AG04450 (cell line): ENCODE data around the gene EPO. TPM values are rescaled to one million over a fixed set of nuclear protein-coding genes. Genes with fewer than 3 reads are reported as not detected.

ENCODE experiments used
- CTCF ChIA-PET: fragments of 300-600, 350-600 bp; formaldehyde crosslinking; extraction: SDS; loops from one replicate; lab custom pipeline; 2022; ENCODE audit warnings: antibody characterized with exemption, inconsistent platforms; lab: Charles Lee
- POLR2A ChIA-PET: fragments of 350-600 bp; formaldehyde crosslinking; extraction: SDS; loops from one replicate; lab custom pipeline; 2021; ENCODE audit warnings: antibody characterized with exemption, inconsistent platforms; lab: Yijun Ruan, JAX
- DNase-seq: peaks from one replicate; pipeline ENCODE4 v3.0.0-alpha.2; 2011; ENCODE audit warnings: low read depth, low spot score
- H3K27ac ChIP-seq: one replicate; pipeline ENCODE4 v1.5.1; 2012; ENCODE audit warnings: low read depth, low read length, control low read depth
- H3K27me3 ChIP-seq: one replicate; pipeline ENCODE4 v1.6.0; 2012; ENCODE audit warnings: low read length; ENCODE audit not compliant: control insufficient read depth, insufficient read depth
- H3K4me3 ChIP-seq: 2 replicates; pipeline ENCODE4 v1.5.1; 2011; ENCODE audit warnings: mild to moderate bottlenecking, low read depth, low read length, control low read depth
- H3K9me3 ChIP-seq: 2 replicates; pipeline ENCODE4 v1.5.1; 2012; ENCODE audit warnings: low read length; ENCODE audit not compliant: control insufficient read depth, insufficient read depth
- CTCF ChIP-seq: IDR thresholded peaks from 2 replicates; pipeline ENCODE4 v1.5.1; 2011; ENCODE audit warnings: low read depth, low read length, control low read depth, inconsistent platforms
- polyA plus RNA-seq: library from polyadenylated mRNA; depleted of rRNA; stranded (reverse); fragments of >200 nt; gene quantifications from 2 replicates; pipeline ENCODE4 v1.2.3, GENCODE V29; 2011

EPO gene
- polyA plus RNA-seq, 1 experiment: not detected

DNA sequence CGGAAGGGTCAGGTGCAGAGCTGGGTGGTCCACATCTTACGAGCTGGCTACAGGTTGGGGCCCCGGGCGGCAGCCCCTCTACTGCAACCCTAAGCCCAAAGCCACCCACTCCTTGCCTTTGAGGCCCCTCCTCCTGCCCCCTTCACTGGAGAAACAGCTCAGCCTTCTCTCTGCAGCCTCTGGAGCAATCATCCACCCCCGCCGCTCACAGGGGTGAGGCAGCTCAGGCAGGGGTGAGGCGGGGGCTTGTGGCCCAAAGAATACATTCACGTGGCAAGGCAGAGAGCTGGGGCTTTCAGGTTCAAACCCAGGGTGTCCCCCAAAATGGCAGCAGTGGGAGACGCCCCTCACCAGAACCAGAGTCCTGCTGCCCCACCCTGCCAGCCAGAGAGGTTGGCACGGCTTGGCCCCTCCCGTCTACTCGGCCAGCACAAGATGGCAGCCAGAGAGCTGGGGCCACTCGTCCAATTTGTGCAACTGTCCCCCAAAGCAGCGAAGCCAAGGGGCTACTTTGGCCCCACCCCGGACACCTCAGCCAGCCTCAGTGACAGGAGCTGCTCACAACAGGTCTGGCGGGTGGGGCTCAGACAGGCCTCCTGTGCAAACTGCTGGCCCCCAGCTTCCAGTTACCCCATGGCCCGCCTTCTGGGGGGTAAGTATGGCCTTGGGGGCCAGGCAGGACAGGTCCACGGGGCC is 39.5 kb upstream of the EPO start:
- no peak for DNase-seq
- ChIA-PET CTCF (interaction anchor here (1.1 to 4.0 kb wide), 2 partner anchors 11 to 171 kb away, joined by 4 to 32 read pairs; partner anchors contain the start of gene SLC12A9), POLR2A (interaction anchor here (0.7 to 1.4 kb wide), 5 partner anchors 25 to 405 kb away, joined by 3 to 16 read pairs (median 5); partner anchors contain the start of genes FBXO24, LRCH4 and MOSPD3)
- no peaks in the 10 kb centered on the region; the same call in 1 of the 2 replicates for H3K9me3 ChIP-seq
- no peak overlapping the region for H3K27ac ChIP-seq
- no peak for TF ChIP-seq CTCF
- no peaks in the 10 kb centered on the region for H3K27me3 ChIP-seq
- H3K4me3 ChIP-seq: no peak overlapping the region

GRCh38 chr7:100681491-100682227 is 38.6 kb upstream of the EPO start:
- H3K9me3 ChIP-seq: no peaks in the 10 kb centered on the region; the same call in 1 of the 2 replicates
- no peak overlapping the region for H3K27ac ChIP-seq
- ChIA-PET POLR2A (interaction anchor here (0.6 to 1.3 kb wide), 3 partner anchors 24 to 199 kb away, joined by 3 to 8 read pairs (median 3); partner anchors contain the start of genes FBXO24 and LRCH4), CTCF (interaction anchor here (4.0 kb wide), 1 partner anchor 10 kb away, joined by 32 read pairs; no protein-coding TSS in a partner anchor)
- DNase-seq: no peak
- no peak for TF ChIP-seq CTCF
- no peak overlapping the region for H3K4me3 ChIP-seq
- H3K27me3 ChIP-seq: no peaks in the 10 kb centered on the region

GRCh38 chr7:100682228-100682741 is 38.0 kb upstream of the EPO start:
- DNase-seq: no peak
- Histone ChIP-seq H3K9me3 (no peaks in the 10 kb centered on the region; the same call in 1 of the 2 replicates), H3K4me3 (no peak overlapping the region), H3K27me3 (no peaks in the 10 kb centered on the region), H3K27ac (no peak overlapping the region)
- CTCF ChIA-PET: interaction anchor here (4.0 kb wide), 1 partner anchor 10 kb away, joined by 32 read pairs; no protein-coding TSS in a partner anchor
- no peak for TF ChIP-seq CTCF
- POLR2A ChIA-PET: interaction anchor here (1.3 to 1.4 kb wide), 2 partner anchors 96 kb away, joined by 3 to 8 read pairs; partner anchors contain the start of genes FBXO24 and LRCH4

DNA sequence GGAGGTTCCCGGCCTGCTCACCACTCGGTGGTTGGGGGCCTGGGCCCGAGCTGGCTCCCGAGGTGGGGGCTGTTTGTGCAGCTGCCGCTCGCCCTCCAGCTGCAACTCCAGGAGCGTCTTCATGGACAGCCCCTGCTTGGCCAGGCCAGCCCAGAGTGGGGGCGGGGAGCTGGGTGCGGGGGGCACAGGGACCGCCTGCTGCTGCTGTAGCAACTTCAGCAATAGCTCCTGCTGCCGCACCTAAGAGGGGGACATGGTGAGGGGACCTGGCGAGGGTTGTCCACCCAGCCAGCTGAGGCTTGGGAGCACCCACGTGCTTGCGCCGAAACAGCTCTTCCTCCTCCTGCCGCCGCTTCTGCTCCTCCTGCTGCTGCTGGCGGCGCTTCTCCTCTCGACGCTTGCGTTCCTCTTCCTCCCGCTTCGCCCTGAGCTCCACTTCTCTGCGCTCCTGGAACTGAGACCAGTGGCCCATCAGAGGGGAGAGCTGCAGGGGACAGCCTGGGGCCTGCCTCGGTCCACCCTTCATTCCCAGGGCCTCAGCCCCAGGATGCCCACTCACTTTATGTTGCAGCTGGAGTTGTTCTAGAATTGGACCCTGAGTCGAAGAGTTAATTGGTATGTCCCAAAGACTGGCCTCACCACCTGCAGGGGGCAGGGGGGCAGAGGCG is 37.1 kb upstream of the EPO start:
- no peak for TF ChIP-seq CTCF
- no peak for DNase-seq
- Histone ChIP-seq H3K9me3 (no peaks in the 10 kb centered on the region; the same call in 1 of the 2 replicates), H3K27ac (no peak overlapping the region), H3K27me3 (no peaks in the 10 kb centered on the region), H3K4me3 (no peak overlapping the region)
- POLR2A ChIA-PET: interaction anchor here (1.4 kb wide), 1 partner anchor 97 kb away, joined by 3 read pairs; the partner anchor contains the start of genes FBXO24 and LRCH4
- CTCF ChIA-PET: interaction anchor here (4.0 kb wide), 1 partner anchor 9 kb away, joined by 32 read pairs; no protein-coding TSS in a partner anchor
